SW 1271 (cell line): ENCODE measurements around the gene RAPGEF1.

Source experiments
- DNase-seq, 2 experiments: peaks; one replicate each; lab custom pipeline; 2025; lab: John Stamatoyannopoulos, UW

RAPGEF1 gene

GRCh38 chr9:131528886-131529505 lies 210.9 kb downstream of the RAPGEF1 start:
- no peak for DNase-seq

- DNase-seq, result no peak
Measured at GRCh38 chr9:131528186-131528585, 211.7 kb downstream of the RAPGEF1 start.
